DND-41 (cell line): Measurements from ENCODE around the gene MAPKAPK3.

Source experiments
- EZH2 ChIP-seq: IDR thresholded peaks from 3 replicates; pipeline ENCODE4 v1.6.1; 2012; ENCODE audit warnings: borderline replicate concordance, low read depth, mild to moderate bottlenecking, moderate library complexity, low read length, inconsistent platforms; ENCODE audit not compliant: severe bottlenecking
- TF ChIP-seq, protein P1 (sequence below): IDR thresholded peaks from 2 replicates; pipeline ENCODE4 v1.5.1; 2012; ENCODE audit warnings: borderline replicate concordance, low read length, moderate library complexity, mild to moderate bottlenecking; ENCODE audit not compliant: poor library complexity, severe bottlenecking; ENCODE audit errors: extremely low read depth

- TF ChIP-seq, protein P1, sequence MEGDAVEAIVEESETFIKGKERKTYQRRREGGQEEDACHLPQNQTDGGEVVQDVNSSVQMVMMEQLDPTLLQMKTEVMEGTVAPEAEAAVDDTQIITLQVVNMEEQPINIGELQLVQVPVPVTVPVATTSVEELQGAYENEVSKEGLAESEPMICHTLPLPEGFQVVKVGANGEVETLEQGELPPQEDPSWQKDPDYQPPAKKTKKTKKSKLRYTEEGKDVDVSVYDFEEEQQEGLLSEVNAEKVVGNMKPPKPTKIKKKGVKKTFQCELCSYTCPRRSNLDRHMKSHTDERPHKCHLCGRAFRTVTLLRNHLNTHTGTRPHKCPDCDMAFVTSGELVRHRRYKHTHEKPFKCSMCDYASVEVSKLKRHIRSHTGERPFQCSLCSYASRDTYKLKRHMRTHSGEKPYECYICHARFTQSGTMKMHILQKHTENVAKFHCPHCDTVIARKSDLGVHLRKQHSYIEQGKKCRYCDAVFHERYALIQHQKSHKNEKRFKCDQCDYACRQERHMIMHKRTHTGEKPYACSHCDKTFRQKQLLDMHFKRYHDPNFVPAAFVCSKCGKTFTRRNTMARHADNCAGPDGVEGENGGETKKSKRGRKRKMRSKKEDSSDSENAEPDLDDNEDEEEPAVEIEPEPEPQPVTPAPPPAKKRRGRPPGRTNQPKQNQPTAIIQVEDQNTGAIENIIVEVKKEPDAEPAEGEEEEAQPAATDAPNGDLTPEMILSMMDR = no peak
- no peak for TF ChIP-seq EZH2
Measured at GRCh38 chr3:50630394-50630793, 13.4 kb downstream of the MAPKAPK3 start.
